HG02642 (cell line): ENCODE results near the gene CHIC2.
"Not testable (repeated sequence)": the region's sequence is repeated elsewhere in the genome, so short reads cannot be mapped to it uniquely, and the experiment has no call there.

Source experiments
- ATAC-seq: cut with Tn5 transposase; IDR thresholded peaks from one replicate; pipeline ENCODE4 v1.9.1; 2021; ENCODE audit warnings: mild to moderate bottlenecking; ENCODE audit not compliant: unreplicated experiment, poor library complexity

Gene CHIC2

GRCh38 chr4:54064317-54065111 lies at the start of gene CHIC2:
TSS of gene CHIC2 (minus strand) at chr4:54064605. CDS start at chr4:54064300, 305 bp downstream.
- ATAC-seq = peak; percentile 97

- ATAC-seq = not testable (repeated sequence)
Observed at GRCh38 chr4:54113206-54113605, 48.8 kb upstream of the CHIC2 start.

- no peak for ATAC-seq
Observed at GRCh38 chr4:54110019-54110416, 45.6 kb upstream of the CHIC2 start.

- ATAC-seq = no peak
Observed at GRCh38 chr4:54109241-54110018, 45.0 kb upstream of the CHIC2 start.

GRCh38 chr4:54107951-54108748 lies 43.7 kb upstream of the CHIC2 start:
- ATAC-seq = no peak

- ATAC-seq = no peak
Observed at GRCh38 chr4:54104907-54105306, 40.5 kb upstream of the CHIC2 start.

- ATAC-seq = no peak
Observed at GRCh38 chr4:54103190-54103574, 38.8 kb upstream of the CHIC2 start.

GRCh38 chr4:54102531-54103106 lies 38.2 kb upstream of the CHIC2 start:
- no peak for ATAC-seq

- no peak for ATAC-seq
Observed at GRCh38 chr4:54101190-54102041, 37.0 kb upstream of the CHIC2 start.

- ATAC-seq = no peak
Observed at GRCh38 chr4:54100595-54101189, 36.3 kb upstream of the CHIC2 start.

- ATAC-seq = no peak
Observed at GRCh38 chr4:54099748-54100574, 35.6 kb upstream of the CHIC2 start, which contains the start of gene GSX2. TSS of gene GSX2 (plus strand) at chr4:54100163. CDS start at chr4:54100345, 182 bp downstream.

- ATAC-seq = no peak
Observed at GRCh38 chr4:54099287-54099747, 34.9 kb upstream of the CHIC2 start.

GRCh38 chr4:54098375-54098774 lies 34.0 kb upstream of the CHIC2 start:
- ATAC-seq = no peak

- ATAC-seq = no peak
Observed at GRCh38 chr4:54097152-54097551, 32.7 kb upstream of the CHIC2 start.

GRCh38 chr4:54096295-54096962 lies 32.0 kb upstream of the CHIC2 start:
- no peak for ATAC-seq

GRCh38 chr4:54095110-54095825 lies 30.9 kb upstream of the CHIC2 start:
- ATAC-seq = no peak

- no peak for ATAC-seq
Observed at GRCh38 chr4:54094451-54094850, 30.0 kb upstream of the CHIC2 start.
